ENCODE data around the gene ARHGAP26.
A peak's percentile ranks its signal among the peaks of the same experiment; 100 is the strongest.
"Not testable (repeated sequence)": the region's sequence is repeated elsewhere in the genome, so short reads cannot be mapped to it uniquely, and the experiment has no call there.

Gene ARHGAP26

DNA sequence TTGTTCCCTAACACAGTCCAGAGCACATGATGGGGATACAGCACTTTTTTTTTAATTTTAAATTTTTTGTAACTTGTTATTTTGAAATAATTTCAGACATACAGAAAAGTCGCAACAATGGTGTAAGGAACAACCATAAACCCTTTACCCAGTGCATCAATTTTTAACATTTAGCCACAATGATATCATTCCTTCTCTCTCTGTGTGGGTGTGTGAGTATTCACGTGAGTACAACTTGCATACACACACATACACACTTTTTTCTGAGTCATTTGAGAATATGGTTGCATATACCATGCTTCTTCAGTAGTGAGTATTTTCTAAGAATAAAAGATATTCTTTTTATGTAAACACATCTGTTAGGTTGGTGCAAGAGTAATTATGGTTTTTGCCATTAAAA is 135.2 kb downstream of the ARHGAP26 start:
- in situ Hi-C loops (cut with MboI; ENCODE audit: low pct_unique_long_range_greater_than_20kb, low sequenced_read_pairs) = no loop called here

DNA sequence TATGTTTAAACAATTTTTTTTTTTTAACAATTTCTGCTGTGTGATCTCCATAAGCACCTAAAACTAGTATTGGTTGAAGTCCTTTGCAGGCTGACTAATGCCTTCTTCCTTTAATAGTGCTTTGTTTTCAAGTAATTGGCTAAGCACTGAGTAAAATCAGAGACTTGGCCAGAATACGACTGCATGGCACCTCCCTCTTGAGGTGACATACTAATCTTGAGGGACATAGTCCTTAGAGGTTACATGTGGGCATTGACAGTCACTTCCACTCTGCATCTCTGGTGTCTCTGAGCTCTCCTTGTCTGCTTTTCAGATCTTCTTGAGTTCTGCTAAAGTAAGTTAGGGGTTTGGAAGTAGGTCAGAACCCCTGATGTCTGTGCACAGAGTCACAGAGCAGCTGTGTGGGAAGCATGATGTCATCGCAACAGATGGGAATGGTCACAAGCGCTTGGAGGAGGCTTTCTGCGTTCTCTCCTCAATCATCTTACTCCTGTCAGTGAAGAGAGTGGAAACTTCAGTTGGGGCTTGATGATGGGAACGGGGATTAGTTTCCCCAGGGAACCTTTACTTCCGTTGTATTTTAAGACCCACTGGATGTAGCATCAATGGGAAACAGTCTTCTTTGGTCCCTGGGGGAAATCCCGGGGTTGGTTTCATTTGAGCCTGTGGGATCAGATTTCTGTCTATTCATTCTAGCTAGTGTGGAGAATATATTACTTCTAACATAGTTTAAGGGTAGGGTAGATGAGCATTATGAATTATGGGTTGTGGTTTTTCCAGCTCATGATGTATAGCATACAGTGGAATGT is 136.9 kb downstream of the ARHGAP26 start:
- in situ Hi-C loops (cut with MboI; ENCODE audit: low pct_unique_long_range_greater_than_20kb, low sequenced_read_pairs) = no loop called here
- DNase-seq = no peak

More for the DNA sequence above, 135.2 kb downstream of the ARHGAP26 start:
- DNase-seq = no peak

DNA sequence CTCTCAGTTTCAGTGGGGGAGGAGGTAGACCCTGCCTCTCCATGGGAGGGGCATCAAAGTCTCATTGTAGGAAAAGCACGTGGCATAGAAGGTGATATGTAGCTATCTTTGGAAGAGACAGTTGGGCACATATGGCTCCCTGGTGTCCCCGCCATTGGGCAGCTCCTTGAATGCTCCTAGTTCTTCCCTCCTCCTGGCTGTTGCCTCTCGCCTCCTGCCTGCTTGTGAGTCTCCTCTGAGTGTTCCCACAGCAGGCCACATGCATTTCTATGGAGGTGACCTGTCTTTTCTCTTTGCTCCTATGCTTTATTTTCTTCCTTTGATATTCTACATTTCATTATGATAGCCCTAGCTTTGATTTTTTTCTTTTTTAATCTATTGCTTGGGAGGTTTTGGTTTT is 138.5 kb downstream of the ARHGAP26 start:
- DNase-seq = no peak
- in situ Hi-C loops (cut with MboI; ENCODE audit: low pct_unique_long_range_greater_than_20kb, low sequenced_read_pairs) = no loop called here

DNA sequence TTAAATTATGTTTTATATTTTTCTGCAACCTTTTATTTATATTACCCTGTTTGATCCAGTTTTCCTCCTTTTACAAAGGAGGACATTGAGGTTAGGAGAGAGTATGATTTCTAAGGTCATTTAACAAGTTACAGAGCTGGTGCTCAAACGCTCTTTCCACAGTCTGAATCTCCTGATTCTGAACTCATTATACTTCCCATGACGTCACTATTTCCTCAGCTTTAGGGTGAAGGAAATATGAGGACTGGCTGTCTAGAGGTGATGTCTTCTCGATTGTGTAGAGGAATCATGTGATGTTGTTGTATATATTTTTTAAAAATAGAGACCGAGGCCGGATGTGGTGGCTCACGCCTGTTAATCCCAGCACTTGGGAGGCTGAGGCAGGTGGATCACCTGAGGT is 140.0 kb downstream of the ARHGAP26 start:
- no peak for DNase-seq
- in situ Hi-C loops (cut with MboI; ENCODE audit: low pct_unique_long_range_greater_than_20kb, low sequenced_read_pairs) = no loop called here

DNA sequence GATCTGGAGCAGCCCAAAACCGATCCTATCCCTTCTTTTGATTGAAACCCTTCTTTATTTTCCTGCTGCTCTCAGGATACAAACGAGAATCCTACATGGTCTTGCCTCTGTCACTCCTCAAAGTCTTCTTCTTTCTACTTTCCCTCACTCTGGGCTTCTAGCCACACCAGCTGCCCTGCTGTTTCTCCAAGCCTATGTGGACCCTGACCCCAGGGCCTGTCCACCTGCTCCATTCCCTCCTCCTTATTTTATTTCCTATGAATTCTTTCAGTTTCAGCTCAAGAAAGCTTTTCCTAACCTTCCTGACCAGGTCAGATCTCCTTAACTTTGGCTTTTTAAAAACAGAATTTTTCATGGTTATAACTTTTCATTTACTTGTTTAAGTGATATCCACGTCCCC is 141.0 kb downstream of the ARHGAP26 start:
- in situ Hi-C loops (cut with MboI; ENCODE audit: low pct_unique_long_range_greater_than_20kb, low sequenced_read_pairs) = no loop called here
- DNase-seq = no peak

DNA sequence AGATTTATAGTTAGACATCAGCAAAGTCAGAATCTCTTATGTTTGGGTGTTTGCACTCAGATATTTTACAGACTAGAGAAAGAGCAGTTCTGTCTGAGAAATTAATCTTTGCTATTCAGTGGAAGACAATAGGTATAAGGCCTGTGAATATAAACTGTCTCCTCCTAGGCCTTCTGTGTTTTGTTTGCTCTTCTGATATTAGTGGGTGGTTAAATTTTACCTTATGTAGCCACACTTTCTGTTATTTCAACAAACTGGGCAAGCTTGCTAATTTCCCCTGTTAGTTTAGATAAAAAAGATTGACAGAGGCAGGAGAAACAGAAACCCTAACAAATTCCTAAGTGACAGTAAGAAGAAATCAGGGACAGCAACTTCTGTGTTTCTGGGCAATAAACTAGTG is 141.6 kb downstream of the ARHGAP26 start:
- DNase-seq = no peak
- in situ Hi-C loops (cut with MboI; ENCODE audit: low pct_unique_long_range_greater_than_20kb, low sequenced_read_pairs) = no loop called here

DNA sequence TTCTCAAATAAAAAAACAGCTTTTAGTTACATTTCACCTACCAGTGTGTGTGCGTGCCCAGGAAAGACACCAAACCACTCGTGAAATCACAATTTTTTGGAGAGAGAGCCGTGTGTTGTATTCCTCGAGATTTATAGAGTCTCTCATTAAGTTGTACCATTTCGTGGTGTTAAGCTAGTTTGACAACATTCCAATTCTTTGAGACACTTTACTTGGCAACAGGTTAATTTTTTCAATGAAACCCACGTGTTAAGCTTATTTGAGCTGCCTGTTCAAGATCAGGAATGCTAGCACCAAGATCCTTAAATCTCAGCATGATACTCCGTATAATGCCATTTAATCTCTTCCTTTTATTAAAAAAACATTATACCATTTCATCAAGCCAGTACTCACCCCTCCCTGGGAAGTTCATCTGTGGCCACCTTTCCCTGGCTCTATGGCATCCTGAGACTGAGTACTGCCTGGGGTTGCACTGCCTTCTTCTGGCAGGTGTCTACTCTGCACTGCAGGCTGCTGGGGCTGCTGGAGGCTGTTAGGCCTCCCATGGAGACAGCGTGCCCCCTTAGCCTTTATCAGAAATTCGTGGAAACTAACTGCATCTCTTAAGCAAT is 143.7 kb downstream of the ARHGAP26 start:
- in situ Hi-C loops (cut with MboI; ENCODE audit: low pct_unique_long_range_greater_than_20kb, low sequenced_read_pairs) = no loop called here
- no peak for DNase-seq

DNA sequence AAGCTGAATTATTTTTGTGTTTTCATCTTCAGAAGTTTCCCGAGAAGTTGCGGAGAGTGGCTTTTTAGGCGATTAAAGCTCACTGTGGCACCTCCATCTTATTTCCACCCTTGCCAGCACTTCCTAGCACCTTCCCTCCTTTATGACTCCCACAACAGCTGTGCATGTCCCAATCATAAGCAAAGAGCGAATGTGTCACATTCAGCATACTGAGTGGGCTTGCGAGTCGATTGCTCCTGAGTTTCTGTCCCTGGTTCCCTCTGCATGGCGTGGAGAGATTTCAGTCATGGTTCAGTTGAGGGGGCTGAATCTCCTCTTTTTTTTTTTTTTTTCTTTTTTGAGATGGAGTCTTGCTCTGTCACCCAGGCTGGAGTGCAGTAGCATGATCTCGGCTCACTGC is 144.9 kb downstream of the ARHGAP26 start:
- no peak for DNase-seq
- in situ Hi-C loops (cut with MboI; ENCODE audit: low pct_unique_long_range_greater_than_20kb, low sequenced_read_pairs) = no loop called here

DNA sequence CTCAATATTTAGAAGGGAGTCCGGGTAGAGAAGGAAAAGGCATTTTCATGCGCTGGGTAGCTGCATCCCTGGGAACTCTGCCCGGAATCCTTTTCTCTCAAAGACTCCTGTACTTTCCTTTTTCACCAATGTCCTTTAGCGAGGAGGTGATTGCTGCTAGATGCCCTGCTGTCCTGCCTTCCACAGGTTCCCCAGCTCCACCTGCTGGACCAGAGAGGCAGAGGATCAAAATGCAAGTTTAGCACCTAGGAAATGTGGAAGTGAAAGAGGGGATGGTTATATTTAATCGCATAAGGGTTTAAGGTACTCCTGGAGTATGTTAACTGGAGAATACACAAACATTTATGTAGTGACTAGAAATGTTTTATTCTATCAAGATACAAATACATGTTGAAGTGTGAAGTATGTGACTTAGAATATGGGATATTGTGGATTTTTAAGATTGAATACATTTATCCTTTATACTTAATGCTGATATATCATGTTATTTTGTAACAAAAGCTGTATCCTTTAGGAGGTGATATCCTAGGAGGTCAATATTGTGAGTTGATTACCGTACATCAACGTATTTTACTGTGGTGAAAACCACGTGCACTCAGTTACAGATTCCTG is 145.7 kb downstream of the ARHGAP26 start:
- in situ Hi-C loops (cut with MboI; ENCODE audit: low pct_unique_long_range_greater_than_20kb, low sequenced_read_pairs) = no loop called here
- DNase-seq = peak; percentile 60

DNA sequence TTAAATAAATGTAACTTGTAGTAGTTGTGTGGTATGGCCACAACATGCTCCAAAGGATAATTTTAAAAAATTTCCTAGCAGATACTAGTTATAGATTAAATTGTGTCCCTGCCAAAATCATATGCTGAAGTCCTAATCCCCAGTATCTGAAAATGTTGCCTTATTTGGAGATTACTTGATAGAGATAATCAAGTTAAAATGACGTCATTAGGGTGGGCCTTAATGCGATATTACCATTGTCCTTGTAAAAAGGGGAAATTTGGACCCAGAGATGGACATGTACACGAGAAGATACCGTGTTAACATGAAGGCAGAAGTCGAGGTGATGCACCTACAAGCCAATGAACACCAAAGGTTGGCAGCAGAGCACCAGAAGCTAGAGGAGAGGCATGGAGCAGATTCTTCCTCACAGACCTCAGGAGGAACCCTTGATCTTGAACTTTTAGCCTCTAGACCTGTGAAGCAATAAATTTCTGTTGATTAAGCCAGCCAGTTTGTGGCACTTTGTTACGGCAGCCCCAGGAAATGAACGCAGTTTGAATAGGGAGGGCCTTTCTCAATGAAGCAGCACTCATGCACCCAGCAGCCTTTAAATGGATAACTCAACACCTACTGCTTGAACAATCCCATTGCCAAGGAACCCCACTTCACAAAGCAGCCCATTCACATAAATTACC is 148.9 kb downstream of the ARHGAP26 start:
- in situ Hi-C loops (cut with MboI; ENCODE audit: low pct_unique_long_range_greater_than_20kb, low sequenced_read_pairs) = no loop called here
- DNase-seq = no peak

DNA sequence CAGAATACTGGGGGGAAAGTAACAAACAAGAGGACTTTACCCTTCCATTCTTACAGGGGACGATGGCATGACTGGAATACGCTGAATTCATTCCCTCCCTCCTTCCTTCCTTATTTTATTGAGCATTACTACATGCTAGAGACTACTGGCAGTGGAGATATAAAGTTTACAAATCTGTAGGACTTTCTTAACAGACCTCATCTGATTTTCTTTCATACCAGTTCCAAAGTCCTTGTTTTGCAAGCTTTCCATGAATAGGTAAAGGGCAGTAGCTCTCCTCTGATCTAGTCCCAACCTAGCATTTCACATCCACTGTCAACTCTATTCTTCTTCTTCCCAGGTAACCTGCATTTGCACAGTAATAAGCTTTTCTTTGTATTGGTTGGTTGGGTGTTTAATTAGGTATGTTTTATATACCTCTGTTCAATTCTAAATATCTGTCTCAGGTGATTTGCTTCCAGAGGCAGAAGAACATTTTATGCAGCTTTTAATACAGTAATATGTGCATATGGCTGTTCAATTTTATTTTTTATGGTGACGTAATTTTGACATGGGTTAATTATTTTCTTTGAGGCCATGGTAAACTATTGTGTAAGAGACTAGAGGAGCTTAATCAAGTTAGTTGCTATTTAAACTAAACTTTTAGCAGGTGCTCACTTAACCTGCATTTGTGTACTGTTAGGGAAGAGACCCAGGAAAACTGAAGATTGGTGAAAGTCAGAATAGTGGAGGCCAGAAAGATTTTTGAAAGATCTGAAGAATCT is 150.9 kb downstream of the ARHGAP26 start:
- in situ Hi-C loops (cut with MboI; ENCODE audit: low pct_unique_long_range_greater_than_20kb, low sequenced_read_pairs) = no loop called here
- DNase-seq = no peak

DNA sequence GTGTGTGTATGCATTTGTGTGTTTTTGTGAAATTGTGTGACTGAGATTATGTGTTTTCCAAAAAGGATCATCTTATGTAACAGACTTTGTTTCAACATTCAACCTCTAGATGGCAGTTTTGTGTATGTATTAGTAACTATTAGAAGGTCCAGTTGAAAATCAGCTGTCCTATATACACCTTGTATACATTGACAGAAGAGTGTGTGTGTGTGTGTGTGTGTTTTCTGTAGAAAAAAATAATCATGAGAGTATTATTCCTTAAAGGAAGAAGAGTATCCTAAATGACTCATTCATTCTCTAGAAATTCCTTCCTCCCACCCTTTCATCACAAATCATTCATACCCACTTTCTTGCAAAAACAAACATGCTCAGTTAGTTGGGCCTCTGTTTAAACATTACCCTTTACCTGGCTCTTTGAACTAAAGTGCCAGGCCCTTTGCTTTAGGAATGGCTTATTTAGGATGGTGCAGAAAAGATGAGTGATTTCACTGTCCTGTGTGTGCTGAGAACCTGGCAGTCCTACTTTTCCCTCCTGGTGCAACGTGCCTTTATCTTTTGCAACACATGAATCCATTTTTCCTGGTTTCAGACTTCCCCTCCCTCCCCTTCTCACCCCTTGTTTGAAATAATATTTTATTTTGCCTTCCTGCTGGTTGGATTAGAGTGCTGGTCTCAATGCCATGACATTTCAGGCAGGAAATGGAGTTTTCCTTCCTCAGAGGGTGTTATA is 152.2 kb downstream of the ARHGAP26 start:
- in situ Hi-C loops (cut with MboI; ENCODE audit: low pct_unique_long_range_greater_than_20kb, low sequenced_read_pairs) = no loop called here

DNA sequence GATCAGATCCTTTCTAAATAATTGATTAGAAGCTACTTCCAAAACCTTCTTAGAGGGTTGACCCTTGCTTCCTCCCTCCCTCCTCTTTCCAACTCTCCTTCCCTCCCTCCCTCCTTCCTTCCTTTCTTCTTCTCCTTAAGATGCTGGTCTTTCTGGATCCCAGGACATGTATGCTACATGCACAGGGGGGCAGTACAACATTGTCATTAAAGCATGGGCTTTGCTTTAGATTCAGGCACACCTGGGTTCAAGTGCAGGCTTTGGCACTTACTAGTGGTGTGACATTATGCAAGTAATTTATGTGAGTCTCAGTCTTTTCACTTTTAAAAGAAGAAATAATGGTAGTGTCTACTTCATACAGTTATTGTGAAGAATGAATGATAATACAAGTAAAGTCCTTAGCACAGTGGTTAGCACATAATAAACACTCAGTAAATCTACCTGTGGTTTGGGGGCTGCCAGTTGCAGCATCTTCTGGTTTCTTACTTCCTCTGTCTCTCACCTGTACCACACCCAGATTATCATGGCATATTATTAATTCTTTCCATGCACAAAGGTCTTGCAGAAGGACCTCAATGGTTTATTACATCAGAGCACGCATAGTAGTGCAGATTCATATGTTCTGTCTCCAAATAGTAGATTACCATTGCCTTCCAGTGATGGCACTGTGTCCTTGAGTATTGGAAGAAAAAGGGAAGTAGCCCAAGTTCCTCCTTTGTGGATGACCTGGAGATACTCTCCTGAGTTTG is 154.1 kb downstream of the ARHGAP26 start:
- in situ Hi-C loops (cut with MboI; ENCODE audit: low pct_unique_long_range_greater_than_20kb, low sequenced_read_pairs) = no loop called here
- peak; percentile 80 for DNase-seq

More for the DNA sequence above, 152.2 kb downstream of the ARHGAP26 start:
- DNase-seq = peak; percentile 42

DNA sequence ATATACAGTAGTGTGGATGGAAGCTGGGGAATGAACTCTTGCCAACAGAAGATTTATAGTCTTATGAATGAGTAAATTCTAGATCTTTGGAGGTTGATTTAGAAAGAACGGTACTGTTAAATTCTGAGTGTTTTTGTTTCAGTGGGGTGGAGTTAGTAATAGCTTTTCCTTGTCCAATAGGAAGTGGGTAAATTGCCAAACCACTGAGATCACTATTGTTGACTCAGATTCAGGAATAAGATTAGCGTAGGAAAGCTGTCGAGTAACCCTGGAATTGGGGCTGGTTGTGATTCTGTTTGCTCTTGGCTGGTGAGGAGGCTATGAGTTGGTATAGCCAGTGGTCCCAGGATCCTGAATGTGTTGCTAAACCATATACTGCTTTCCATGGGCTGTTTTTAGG is 155.6 kb downstream of the ARHGAP26 start:
- no peak for DNase-seq
- in situ Hi-C loops (cut with MboI; ENCODE audit: low pct_unique_long_range_greater_than_20kb, low sequenced_read_pairs) = no loop called here

DNA sequence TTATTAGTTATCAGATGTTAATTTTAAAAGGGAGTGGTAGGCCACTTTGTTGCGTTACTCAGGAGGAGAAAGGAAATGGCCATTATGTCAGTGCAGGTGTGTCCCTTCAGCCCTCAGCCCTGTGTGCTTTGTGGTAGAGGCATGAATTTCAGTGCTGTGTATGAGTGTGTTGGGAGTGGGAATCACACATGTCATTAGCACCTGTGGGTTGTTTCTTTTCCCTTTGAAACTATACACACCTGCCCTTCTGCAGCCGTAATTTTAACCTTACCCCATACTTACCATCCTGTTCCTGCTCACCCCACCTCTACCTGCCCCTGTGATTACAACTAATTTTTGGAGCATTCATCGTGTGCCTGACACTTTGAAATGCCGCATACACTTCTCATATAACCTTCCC is 156.4 kb downstream of the ARHGAP26 start:
- in situ Hi-C loops (cut with MboI; ENCODE audit: low pct_unique_long_range_greater_than_20kb, low sequenced_read_pairs) = no loop called here
- DNase-seq = no peak

DNA sequence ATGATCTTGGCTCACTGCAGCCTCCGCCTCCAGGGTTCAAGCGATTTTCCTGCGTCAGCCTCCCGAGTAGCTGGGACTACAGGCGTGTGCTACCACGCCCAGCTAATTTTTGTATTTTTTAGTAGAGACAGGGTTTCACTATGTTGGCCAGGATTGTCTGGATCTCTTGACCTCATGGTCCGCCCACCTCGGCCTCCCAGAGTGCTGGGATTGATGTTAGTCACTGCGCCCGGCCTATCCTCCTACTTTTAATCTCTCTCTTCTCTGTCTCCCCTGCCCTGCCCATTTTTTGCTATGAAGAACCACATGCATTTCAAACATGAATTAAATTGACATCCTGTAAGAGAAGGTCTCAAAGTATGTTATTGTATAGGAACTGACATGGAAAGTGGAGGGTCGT is 158.8 kb downstream of the ARHGAP26 start:
- DNase-seq; in situ Hi-C loops (cut with MboI; ENCODE audit: low pct_unique_long_range_greater_than_20kb, low sequenced_read_pairs): not testable (repeated sequence)

DNA sequence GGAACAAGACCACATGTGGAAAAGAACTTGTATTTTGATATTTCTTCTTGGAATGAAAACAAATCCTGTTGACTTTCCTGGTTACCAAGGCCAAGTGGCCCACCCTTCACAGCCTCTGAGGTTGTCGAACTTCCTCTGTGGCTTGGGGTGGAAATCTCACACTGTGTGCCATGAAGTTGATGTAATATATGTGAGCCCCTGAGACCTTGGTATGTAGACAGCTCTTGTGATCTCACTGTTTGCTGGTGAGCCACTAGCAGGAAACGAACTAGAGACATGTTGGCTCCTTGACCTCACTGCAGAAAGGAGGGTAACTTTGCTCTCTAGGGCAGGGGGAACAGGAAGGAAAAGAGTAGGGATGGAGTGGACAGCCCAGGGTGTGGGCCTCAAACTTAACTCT is 159.4 kb downstream of the ARHGAP26 start:
- in situ Hi-C loops (cut with MboI; ENCODE audit: low pct_unique_long_range_greater_than_20kb, low sequenced_read_pairs) = no loop called here
- DNase-seq = peak; percentile 87
